Measurements from ENCODE around the gene ESPN. TPM values are rescaled to one million over a fixed set of nuclear protein-coding genes. Genes with fewer than 3 reads are reported as not detected.

ESPN gene
- total and polyA plus RNA-seq, 4 donors: 0.66 to 7.4 (median 3.3) TPM

DNA sequence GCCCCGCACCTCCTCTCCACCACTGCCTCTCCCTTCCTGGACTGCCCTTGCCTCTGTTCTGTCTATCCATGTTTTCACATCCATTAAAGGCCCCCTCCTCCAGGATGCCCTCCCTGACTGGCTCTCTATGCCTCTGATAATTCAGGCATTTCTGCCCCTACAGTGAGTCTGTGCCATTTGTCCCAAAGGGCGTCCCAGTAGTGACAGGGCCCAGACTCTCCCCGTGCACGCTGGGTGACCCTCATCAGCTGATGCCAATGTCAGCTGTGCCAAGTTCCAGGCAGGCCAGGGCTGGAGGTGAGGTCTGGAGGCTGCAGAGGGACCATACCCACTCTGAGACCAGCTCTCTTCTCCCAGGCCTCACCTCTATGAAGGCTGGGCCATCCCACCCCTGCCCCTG is 70.1 kb downstream of the ESPN start:
- Histone ChIP-seq H3K27me3 (ENCODE audit: control insufficient read depth, insufficient read depth, low read length) (peaks cover 3% of the 10 kb centered on the region), H3K36me3 (ENCODE audit: control insufficient read depth, insufficient read depth, low read length) (peaks cover 12% of the 10 kb centered on the region), H3K4me1 (ENCODE audit: control insufficient read depth, insufficient read depth, low read length) (peaks cover 74% of the 10 kb centered on the region), H3K9me3 (ENCODE audit: control insufficient read depth, insufficient read depth, low read length) (no peaks in the 10 kb centered on the region), H3K4me3 (ENCODE audit: low read depth, low read length) (no peak overlapping the region), H3K27ac (ENCODE audit: low read depth, low read length) (no peak overlapping the region)
- DNase-seq (ENCODE audit: low read depth in 4 of 6, low spot score in 6 of 6): peak in 1 of 6 donors; percentile 14
- WGBS (ENCODE audit: insufficient coverage): 37% methylated on average over 3 of the region's 4 CpGs

DNA sequence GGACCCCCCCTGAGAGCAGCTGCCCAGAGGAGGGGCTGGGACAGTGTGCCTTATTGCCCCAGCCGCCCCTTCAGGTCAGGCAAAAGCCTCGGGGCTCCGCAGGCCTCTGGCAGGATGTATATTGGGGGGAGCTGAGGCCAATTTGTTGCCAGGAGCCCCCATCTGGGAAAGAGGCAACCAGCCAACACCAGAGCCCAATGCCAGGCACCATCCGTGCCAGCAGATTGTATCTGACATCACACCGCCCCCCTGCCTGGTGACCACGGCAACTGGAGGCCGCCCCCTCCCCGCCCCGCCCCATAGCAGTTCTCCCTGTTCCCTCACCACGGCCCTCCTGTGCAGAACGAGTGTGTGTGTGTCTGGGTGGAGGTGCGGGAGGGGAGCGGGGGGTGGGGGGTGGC is 70.5 kb downstream of the ESPN start:
- 28% methylated on average over 2 of the region's 13 CpGs for WGBS (ENCODE audit: insufficient coverage)
- Histone ChIP-seq H3K9me3 (ENCODE audit: control insufficient read depth, insufficient read depth, low read length) (no peaks in the 10 kb centered on the region), H3K4me3 (ENCODE audit: low read depth, low read length) (no peak overlapping the region), H3K36me3 (ENCODE audit: control insufficient read depth, insufficient read depth, low read length) (peaks cover 12% of the 10 kb centered on the region), H3K27ac (ENCODE audit: low read depth, low read length) (no peak overlapping the region), H3K27me3 (ENCODE audit: control insufficient read depth, insufficient read depth, low read length) (peaks cover 3% of the 10 kb centered on the region), H3K4me1 (ENCODE audit: control insufficient read depth, insufficient read depth, low read length) (peaks cover 70% of the 10 kb centered on the region)
- peak in 2 of 6 donors; percentile 78 to 79 for DNase-seq (ENCODE audit: low read depth in 4 of 6, low spot score in 6 of 6)

DNA sequence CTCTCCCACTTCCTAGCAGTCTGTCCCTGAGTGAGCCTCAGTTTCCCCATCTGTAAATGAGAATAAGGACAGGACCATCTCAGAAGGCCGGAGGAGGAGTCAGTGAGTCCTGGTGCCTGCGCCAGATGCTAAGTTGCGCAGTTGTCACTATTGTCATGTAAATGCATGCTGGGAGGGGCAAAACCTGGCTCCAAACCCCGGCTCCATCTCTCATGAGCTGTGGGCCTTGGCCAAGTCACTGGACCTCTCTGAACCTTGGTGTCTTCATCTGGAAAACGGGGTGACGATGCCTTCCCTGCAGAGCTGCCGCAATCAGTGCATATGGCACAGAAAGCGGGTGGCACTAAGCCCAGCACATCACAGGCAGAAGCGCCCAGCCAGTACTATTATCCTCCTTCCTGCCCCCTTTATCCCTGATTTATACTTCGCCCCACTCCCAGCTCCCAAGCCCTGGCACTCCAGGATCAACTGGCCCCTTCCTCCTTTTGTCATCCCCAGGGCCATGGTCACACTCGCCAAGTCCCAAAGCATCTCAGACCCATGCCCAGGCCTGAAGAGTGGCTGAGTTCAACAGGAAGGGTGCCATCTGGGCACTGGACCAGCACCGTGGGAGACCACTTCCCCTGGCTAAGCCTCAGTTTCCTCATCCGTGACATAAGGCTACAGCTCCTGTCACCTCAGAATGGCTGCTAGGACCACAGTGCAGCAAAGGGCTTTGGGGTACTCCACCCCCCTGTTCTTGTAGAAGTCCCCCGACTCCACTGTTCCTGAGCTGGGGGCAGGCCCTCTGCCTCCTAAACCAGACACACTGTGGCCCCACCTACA is 71.2 kb downstream of the ESPN start:
- H3K36me3 ChIP-seq (ENCODE audit: control insufficient read depth, insufficient read depth, low read length): peaks cover 15% of the 10 kb centered on the region
- WGBS (ENCODE audit: insufficient coverage): 45% methylated on average over 13 of the region's 14 CpGs
- no peaks in the 10 kb centered on the region for H3K9me3 ChIP-seq (ENCODE audit: control insufficient read depth, insufficient read depth, low read length)
- peaks cover 66% of the 10 kb centered on the region for H3K4me1 ChIP-seq (ENCODE audit: control insufficient read depth, insufficient read depth, low read length)
- H3K4me3 ChIP-seq (ENCODE audit: low read depth, low read length): no peak overlapping the region
- DNase-seq (ENCODE audit: low read depth in 4 of 6, low spot score in 6 of 6): peak in 1 of 6 donors; percentile 47
- H3K27me3 ChIP-seq (ENCODE audit: control insufficient read depth, insufficient read depth, low read length): peaks cover 3% of the 10 kb centered on the region
- no peak overlapping the region for H3K27ac ChIP-seq (ENCODE audit: low read depth, low read length)

DNA sequence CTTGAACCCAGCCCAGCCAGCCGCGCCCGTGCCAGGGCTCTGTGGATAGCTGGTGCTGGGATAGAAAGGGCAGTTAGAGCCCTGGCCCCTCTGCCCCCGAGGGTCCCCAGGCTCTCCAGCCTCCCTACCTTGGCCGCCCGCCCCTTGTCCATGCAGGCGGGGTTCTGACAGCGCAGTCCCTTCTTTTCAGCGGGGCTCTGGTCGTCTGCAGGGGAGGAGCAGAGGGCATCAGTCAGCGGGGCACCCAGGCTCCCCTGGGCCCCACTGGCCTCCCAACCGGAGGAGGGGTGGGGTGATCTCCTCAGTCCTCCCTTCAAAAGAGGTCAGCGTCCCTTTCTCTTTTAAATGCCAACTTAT is 71.8 kb downstream of the ESPN start:
- WGBS (ENCODE audit: insufficient coverage): 33% methylated on average over 6 of the region's 13 CpGs
- peak overlapping the region; percentile 37 for H3K4me3 ChIP-seq (ENCODE audit: low read depth, low read length)
- no peaks in the 10 kb centered on the region for H3K9me3 ChIP-seq (ENCODE audit: control insufficient read depth, insufficient read depth, low read length)
- H3K27me3 ChIP-seq (ENCODE audit: control insufficient read depth, insufficient read depth, low read length): peaks cover 3% of the 10 kb centered on the region
- peaks cover 65% of the 10 kb centered on the region for H3K4me1 ChIP-seq (ENCODE audit: control insufficient read depth, insufficient read depth, low read length)
- no peak overlapping the region for H3K27ac ChIP-seq (ENCODE audit: low read depth, low read length)
- no peak for DNase-seq (ENCODE audit: low read depth in 4 of 6, low spot score in 6 of 6)
- peaks cover 15% of the 10 kb centered on the region for H3K36me3 ChIP-seq (ENCODE audit: control insufficient read depth, insufficient read depth, low read length)

DNA sequence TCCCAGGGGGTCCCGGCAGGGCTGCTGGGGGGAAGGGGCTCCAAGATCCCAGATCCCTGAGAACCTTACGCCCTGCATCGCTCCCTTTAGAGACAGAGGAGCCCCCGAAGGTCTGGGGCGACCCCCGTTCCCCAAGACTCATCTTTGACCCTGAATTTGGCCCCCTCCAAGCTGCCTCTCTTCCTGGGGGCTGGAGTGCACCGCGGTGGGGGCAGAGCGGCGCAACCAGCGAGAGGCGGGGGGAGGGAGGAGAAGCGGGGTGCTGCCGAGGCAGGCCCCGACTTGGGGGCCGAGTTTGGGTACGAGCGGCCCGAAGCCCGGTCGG is 72.3 kb downstream of the ESPN start:
- WGBS (ENCODE audit: insufficient coverage): 1% methylated on average over 15 of the region's 21 CpGs
- H3K36me3 ChIP-seq (ENCODE audit: control insufficient read depth, insufficient read depth, low read length): peaks cover 15% of the 10 kb centered on the region
- DNase-seq (ENCODE audit: low read depth in 4 of 6, low spot score in 6 of 6): no peak
- peaks cover 64% of the 10 kb centered on the region for H3K4me1 ChIP-seq (ENCODE audit: control insufficient read depth, insufficient read depth, low read length)
- H3K9me3 ChIP-seq (ENCODE audit: control insufficient read depth, insufficient read depth, low read length): no peaks in the 10 kb centered on the region
- peak overlapping the region; percentile 37 for H3K4me3 ChIP-seq (ENCODE audit: low read depth, low read length)
- peaks cover 3% of the 10 kb centered on the region for H3K27me3 ChIP-seq (ENCODE audit: control insufficient read depth, insufficient read depth, low read length)
- no peak overlapping the region for H3K27ac ChIP-seq (ENCODE audit: low read depth, low read length)

DNA sequence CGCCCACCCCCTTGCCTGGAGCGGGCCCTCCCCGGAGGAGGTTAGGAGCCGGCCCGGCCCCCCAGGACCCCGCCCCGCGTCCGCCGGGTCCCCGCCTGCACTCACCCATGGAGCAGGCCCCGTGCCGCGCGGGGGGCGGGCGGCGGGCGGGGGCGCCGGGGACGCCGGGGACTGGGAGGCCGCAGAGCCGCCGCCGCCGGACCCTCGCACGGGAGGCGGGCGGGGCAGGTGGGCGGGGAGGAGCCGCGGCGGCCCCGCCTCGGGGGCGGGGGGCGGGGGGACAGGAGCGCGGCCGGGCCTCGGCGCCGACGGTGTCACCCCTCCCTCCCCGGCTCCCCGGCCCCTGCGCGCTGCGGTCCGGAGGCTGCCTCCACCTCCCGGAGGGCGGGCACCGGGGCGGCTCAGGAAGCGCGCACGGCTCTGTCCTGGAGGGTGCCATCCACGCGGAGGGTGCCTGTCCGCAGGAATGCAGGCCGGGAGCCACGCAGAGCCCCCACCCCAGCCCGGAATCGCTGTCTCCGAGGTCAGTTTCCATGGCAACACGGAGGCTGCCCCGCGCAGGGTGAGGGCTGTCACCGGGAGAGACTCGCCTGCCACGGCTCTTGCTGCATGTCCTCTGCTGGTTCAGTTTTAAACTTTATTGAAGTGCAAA is 72.8 kb downstream of the ESPN start:
- Histone ChIP-seq H3K36me3 (ENCODE audit: control insufficient read depth, insufficient read depth, low read length) (peaks cover 15% of the 10 kb centered on the region), H3K27me3 (ENCODE audit: control insufficient read depth, insufficient read depth, low read length) (peaks cover 3% of the 10 kb centered on the region), H3K4me1 (ENCODE audit: control insufficient read depth, insufficient read depth, low read length) (peaks cover 64% of the 10 kb centered on the region), H3K4me3 (ENCODE audit: low read depth, low read length) (peak overlapping the region; percentile 51), H3K9me3 (ENCODE audit: control insufficient read depth, insufficient read depth, low read length) (no peaks in the 10 kb centered on the region), H3K27ac (ENCODE audit: low read depth, low read length) (no peak overlapping the region)
- DNase-seq (ENCODE audit: low read depth in 4 of 6, low spot score in 6 of 6): peak in 2 of 6 donors; percentile 80 to 91
- WGBS (ENCODE audit: insufficient coverage): under 1% methylated on average over 74 of the region's 74 CpGs

DNA sequence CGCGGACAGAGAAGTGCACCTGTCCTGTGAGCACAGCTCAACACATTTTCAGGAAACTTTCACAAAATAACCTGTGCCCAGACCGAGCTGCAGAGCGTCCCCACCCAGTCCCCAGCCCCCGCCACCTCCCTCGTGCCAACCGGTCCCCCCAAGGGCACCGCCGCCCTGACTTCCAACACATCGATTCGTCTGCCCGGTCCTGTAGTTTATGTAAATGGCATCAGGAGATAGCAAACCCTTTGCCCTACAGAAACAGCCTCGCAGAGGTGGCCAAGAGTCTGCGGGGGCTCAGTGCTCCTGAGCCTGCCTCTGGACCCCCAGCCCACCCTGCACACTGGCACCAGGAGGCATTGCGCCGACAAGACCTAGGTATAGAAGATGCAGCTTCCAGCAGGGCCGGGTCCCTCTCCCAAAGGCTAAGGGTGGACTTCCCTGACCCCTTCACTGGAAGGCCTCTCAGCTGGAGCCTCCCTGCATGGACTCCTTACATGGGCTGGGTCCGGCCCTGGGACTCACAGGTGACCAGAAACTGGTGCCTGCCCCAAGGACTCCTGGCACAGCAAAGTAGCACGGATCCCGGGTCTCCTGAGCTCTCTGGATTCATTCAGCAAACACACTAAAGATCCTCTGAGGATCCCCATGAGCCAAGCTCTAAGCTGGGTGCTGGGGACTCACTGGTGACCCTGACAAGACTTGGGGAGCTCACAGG is 73.4 kb downstream of the ESPN start:
- no peak overlapping the region for H3K27ac ChIP-seq (ENCODE audit: low read depth, low read length)
- peak overlapping the region; percentile 51 for H3K4me3 ChIP-seq (ENCODE audit: low read depth, low read length)
- WGBS (ENCODE audit: insufficient coverage): 48% methylated on average over 9 of the region's 20 CpGs
- H3K4me1 ChIP-seq (ENCODE audit: control insufficient read depth, insufficient read depth, low read length): peaks cover 70% of the 10 kb centered on the region
- DNase-seq (ENCODE audit: low read depth in 4 of 6, low spot score in 6 of 6): no peak
- H3K36me3 ChIP-seq (ENCODE audit: control insufficient read depth, insufficient read depth, low read length): peaks cover 10% of the 10 kb centered on the region
- H3K27me3 ChIP-seq (ENCODE audit: control insufficient read depth, insufficient read depth, low read length): peaks cover 3% of the 10 kb centered on the region
- H3K9me3 ChIP-seq (ENCODE audit: control insufficient read depth, insufficient read depth, low read length): no peaks in the 10 kb centered on the region

DNA sequence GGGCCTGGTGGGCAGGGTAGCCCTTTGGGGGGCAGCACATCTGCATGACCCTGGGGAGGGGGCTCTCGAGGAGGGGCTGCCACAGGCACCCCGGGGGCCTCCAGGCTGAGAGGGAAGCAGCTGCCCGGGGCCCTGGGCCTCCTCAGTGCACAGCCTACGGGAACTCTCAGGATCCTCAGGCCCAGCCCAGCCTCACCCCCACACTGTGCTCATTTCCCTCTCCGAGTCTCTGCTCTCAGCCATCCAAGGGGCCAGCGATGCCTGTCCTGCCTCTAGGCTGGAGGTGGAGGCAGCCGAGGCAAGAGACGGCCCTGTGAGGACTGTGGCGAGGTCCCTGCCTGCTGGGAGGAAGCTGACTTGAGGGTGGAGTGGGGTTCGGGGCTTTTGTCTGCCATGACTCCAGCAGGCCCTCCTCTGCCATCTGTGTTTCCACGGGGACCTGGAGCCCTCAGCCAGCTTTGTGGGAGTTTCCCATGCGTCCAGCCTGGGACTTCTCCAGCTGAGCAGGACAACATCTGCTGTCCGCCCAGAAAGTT is 74.1 kb downstream of the ESPN start:
- Histone ChIP-seq H3K27me3 (ENCODE audit: control insufficient read depth, insufficient read depth, low read length) (peaks cover 3% of the 10 kb centered on the region), H3K27ac (ENCODE audit: low read depth, low read length) (no peak overlapping the region), H3K4me1 (ENCODE audit: control insufficient read depth, insufficient read depth, low read length) (peaks cover 73% of the 10 kb centered on the region), H3K9me3 (ENCODE audit: control insufficient read depth, insufficient read depth, low read length) (no peaks in the 10 kb centered on the region), H3K4me3 (ENCODE audit: low read depth, low read length) (no peak overlapping the region), H3K36me3 (ENCODE audit: control insufficient read depth, insufficient read depth, low read length) (peaks cover 8% of the 10 kb centered on the region)
- no peak for DNase-seq (ENCODE audit: low read depth in 4 of 6, low spot score in 6 of 6)
- WGBS (ENCODE audit: insufficient coverage): 51% methylated on average over 11 of the region's 13 CpGs

DNA sequence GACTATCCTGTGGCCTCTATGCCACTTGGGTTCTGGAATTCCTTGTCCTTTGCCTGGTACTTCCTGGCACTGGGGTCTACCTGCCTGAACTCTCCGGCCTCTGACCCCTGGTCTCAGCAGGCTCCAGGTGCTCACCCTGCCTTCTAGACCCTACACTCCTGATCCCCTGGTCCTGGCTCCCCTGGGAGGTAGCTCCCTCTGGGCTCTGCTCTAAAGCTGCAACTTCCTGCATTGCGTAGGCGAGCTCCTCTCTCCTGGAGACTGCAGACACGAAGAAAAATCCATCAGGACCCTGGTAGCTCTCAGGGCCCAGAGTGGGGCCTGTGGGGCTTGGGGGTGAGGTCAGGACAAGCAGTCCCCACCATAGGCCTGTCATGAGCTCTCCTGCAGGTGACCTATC is 74.7 kb downstream of the ESPN start:
- Histone ChIP-seq H3K27ac (ENCODE audit: low read depth, low read length) (no peak overlapping the region), H3K9me3 (ENCODE audit: control insufficient read depth, insufficient read depth, low read length) (no peaks in the 10 kb centered on the region), H3K4me1 (ENCODE audit: control insufficient read depth, insufficient read depth, low read length) (peaks cover 73% of the 10 kb centered on the region), H3K4me3 (ENCODE audit: low read depth, low read length) (no peak overlapping the region), H3K27me3 (ENCODE audit: control insufficient read depth, insufficient read depth, low read length) (peaks cover 3% of the 10 kb centered on the region), H3K36me3 (ENCODE audit: control insufficient read depth, insufficient read depth, low read length) (peaks cover 8% of the 10 kb centered on the region)
- no peak for DNase-seq (ENCODE audit: low read depth in 4 of 6, low spot score in 6 of 6)
- 90% methylated on average over 1 of the region's 4 CpGs for WGBS (ENCODE audit: insufficient coverage)

Measured in spinal cord (tissue), 10 donors.